Neutrophil (primary cell): Measurements from ENCODE around the gene CCL26.
"Not testable (repeated sequence)": the region's sequence is repeated elsewhere in the genome, so short reads cannot be mapped to it uniquely, and the experiment has no call there.

Source experiments
- H3K27ac ChIP-seq: fragments of 200-600 bp; sonication (generic); 2 replicates; pipeline ENCODE4 v1.5.1; 2016; ENCODE audit warnings: mild to moderate bottlenecking, moderate library complexity
- H3K27me3 ChIP-seq: fragments of 200-600 bp; sonication (generic); 2 replicates; pipeline ENCODE4 v1.6.0; 2016; ENCODE audit warnings: mild to moderate bottlenecking
- H3K36me3 ChIP-seq: fragments of 200-600 bp; sonication (generic); 2 replicates; pipeline ENCODE4 v1.5.1; 2017
- H3K4me1 ChIP-seq, 2 experiments: fragments of 200-600 bp in 1 of 2; sonication (generic) in 1 of 2; 1 replicate in 1 of 2; 2 replicates in 1 of 2; pipeline versions ENCODE4 v1.5.1 to v1.6.1; 2013 to 2016; ENCODE audit warnings: low read depth in 1 of 2, low read length in 1 of 2, mild to moderate bottlenecking in 1 of 2, moderate library complexity in 1 of 2; ENCODE audit not compliant: control insufficient read depth in 1 of 2, insufficient read depth in 1 of 2
- H3K4me3 ChIP-seq, 2 experiments: fragments of 200-600 bp in 1 of 2; sonication (generic) in 1 of 2; 1 replicate in 1 of 2; 2 replicates in 1 of 2; pipeline ENCODE4 v1.5.1; 2013 to 2016; ENCODE audit warnings: low read depth in 1 of 2, low read length in 1 of 2, mild to moderate bottlenecking in 1 of 2, moderate library complexity in 1 of 2
- H3K9me3 ChIP-seq: fragments of 200-600 bp; sonication (generic); 2 replicates; pipeline ENCODE4 v1.5.1; 2016
- CTCF ChIP-seq: fragments of 200-600 bp; sonication (generic); IDR thresholded peaks from 2 replicates; pipeline ENCODE4 v1.5.1; 2016; ENCODE audit warnings: antibody characterized with exemption

Gene CCL26

DNA sequence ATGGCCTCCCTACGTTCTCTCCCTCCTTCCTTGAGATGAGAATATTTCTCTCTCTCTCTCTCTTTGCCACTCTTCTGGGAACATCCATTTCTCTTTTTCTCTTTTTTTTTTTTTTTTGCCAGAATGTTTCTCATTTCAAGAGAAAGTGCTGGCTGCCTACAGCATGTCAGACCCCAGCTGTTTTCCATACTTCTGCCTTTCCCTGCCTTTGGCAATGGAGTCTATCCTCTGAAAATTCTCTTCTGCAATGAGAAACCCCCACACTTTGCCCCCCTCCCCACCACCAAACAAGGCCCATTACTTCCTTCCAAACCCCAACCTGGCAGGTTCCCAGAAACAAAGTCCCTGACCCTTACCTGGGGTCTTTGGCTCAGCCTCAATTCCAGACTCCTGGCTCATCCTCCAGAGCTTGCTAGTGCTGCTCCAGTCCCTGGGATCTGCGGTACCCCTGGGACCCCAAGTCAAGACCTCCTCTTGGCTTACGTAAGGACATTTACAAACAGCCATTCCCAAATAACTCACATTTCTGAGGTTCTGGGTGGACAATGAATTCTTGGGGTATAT lies 17.4 kb upstream of the CCL26 start:
- no peak for TF ChIP-seq CTCF
- no peak overlapping the region for H3K4me3 ChIP-seq
- no peaks in the 10 kb centered on the region for H3K27me3 ChIP-seq
- H3K9me3 ChIP-seq, result no peaks in the 10 kb centered on the region
- H3K36me3 ChIP-seq, result no peaks in the 10 kb centered on the region
- H3K4me1 ChIP-seq, result no peaks in the 10 kb centered on the region
- no peak overlapping the region for H3K27ac ChIP-seq

- not testable (repeated sequence) for H3K27ac ChIP-seq, H3K4me1 ChIP-seq, H3K36me3 ChIP-seq, H3K9me3 ChIP-seq, H3K4me3 ChIP-seq, H3K27me3 ChIP-seq
These were observed 16.3 kb upstream of the CCL26 start for GRCh38 chr7:75788154-75788847.

DNA sequence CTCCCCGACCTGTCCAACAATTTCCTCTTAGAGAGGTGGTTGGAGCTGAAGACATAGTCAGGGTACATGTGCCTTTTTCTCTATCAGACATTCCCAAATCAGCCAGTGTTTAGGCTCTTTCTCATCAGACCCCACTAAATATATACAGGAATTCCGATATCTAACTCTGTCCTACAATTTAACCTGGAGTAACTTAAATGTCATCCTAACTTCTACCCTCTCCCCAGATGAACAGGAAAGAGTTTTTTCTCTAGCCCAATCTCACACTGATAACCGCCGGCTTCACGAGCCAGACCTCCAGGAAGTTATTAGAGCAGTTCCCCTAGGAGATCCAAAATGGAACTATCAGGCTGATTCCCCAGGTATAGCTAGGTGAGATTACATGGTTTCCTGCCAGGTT lies 11.0 kb upstream of the CCL26 start:
- H3K36me3 ChIP-seq, H3K4me1 ChIP-seq, H3K27me3 ChIP-seq, H3K9me3 ChIP-seq, H3K27ac ChIP-seq, H3K4me3 ChIP-seq: not testable (repeated sequence)

DNA sequence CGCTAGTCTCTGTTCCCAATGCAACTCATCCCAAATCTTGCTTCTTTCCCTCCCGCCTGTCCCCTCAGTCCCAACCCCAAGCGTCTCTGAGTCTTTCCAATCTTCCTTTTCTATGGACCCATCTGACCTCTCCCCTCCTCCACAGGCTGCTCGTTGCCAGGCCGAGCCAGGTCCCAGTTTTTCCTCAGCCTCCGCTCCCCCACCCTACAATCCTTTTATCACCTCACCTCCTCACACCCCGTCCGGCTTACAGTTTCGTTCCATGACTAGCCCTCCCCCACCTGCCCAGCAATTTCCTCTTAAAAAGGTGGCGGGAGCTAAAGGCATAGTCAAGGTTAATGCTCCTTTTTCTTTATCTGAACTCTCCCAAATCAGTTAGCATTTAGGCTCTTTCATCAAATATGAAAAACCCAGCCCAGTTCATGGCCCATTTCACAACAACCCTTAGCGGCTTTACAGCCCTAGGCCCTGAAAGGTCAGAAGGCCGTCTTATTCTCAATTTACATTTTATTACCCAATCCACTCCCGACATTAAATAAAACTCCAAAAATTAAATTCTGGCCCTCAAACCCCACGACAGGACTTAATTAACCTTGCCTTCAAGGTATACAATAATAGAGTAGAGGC lies 8.7 kb upstream of the CCL26 start:
- H3K27ac ChIP-seq, H3K4me1 ChIP-seq, H3K36me3 ChIP-seq, H3K4me3 ChIP-seq, H3K9me3 ChIP-seq, H3K27me3 ChIP-seq: not testable (repeated sequence)

GRCh38 chr7:75779516-75779915 lies 7.5 kb upstream of the CCL26 start:
- not testable (repeated sequence) for H3K9me3 ChIP-seq, H3K36me3 ChIP-seq, H3K4me1 ChIP-seq, H3K27me3 ChIP-seq, H3K4me3 ChIP-seq, H3K27ac ChIP-seq

DNA sequence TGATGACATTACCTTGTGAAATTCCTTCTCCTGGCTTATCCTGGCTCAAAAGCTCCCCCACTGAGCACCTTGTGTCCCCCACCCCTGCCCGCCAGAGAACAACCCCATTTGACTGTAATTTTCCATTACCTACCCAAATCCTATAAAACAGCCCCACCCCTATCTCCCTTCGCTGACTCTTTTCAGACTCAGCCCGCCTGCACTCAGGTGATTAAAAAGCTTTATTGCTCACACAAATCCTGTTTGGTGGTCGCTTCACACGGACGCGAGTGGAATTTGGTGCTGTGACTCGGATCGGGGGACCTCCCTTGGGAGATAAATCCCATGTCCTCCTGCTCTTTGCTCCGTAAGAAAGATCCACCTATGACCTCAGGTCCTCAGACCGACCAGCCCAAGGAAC lies 7.0 kb upstream of the CCL26 start:
- not testable (repeated sequence) for H3K27ac ChIP-seq, H3K27me3 ChIP-seq, H3K36me3 ChIP-seq, H3K4me1 ChIP-seq, H3K9me3 ChIP-seq, H3K4me3 ChIP-seq

DNA sequence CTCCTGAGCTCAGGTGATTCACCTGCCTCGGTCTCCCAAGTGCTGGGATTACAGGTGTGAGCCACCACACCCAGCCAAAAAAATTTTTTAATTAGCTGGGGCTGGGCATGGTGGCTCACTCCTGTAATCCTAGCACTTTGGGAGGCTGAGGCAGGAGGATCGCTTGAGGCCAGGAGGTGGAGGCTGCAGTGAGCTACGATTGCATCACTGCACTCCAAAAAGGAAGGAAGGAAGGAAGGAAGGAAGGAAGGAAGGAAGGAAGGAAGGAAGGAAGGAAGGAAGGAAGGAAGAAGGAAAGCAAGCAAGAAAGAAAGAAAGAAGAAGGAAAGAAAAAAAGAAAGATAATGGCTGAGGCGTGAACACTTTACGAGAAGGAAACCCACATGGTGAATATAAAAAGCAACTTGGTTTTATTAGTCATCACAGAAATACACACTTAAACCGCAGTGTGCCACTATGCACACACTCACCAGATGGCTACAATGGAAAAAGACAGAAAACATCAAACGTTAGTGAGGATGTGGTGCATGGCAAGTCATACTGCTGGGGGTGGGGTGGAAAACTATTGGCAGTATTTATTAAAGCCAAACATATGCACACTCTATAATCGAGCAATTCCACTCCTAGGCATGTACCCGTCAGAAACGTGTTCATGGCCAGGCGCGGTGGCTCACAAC lies 4.4 kb upstream of the CCL26 start:
- Histone ChIP-seq H3K27ac (no peak overlapping the region), H3K4me1 (no peaks in the 10 kb centered on the region), H3K9me3 (no peaks in the 10 kb centered on the region), H3K4me3 (no peak overlapping the region), H3K27me3 (peaks cover 4% of the 10 kb centered on the region), H3K36me3 (no peaks in the 10 kb centered on the region)
- no peak for TF ChIP-seq CTCF

DNA sequence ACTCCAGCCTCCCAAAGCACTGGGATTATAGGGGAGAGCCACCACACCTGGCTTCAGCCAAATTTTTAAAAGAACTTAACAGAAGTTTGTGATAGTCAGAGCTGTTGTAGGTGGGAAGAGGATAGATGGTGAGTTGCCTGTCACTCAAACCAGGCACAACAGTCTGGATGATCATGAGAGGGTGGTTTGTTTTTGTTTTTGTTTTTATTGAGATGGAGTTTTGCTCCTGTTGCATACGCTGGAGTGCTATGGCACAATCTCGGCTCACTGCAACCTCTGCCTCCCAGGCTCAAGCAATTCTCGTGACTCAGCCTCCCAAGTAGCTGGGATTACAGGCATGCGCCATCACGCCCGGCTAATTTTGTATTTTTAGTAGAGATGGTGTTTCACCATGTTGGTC lies 1.9 kb upstream of the CCL26 start:
- H3K9me3 ChIP-seq, H3K27ac ChIP-seq, H3K4me3 ChIP-seq, H3K27me3 ChIP-seq, H3K36me3 ChIP-seq, H3K4me1 ChIP-seq: not testable (repeated sequence)
